Measurements from ENCODE around the gene RAB27A.
"Not testable (repeated sequence)": the region's sequence is repeated elsewhere in the genome, so short reads cannot be mapped to it uniquely, and the experiment has no call there.

RAB27A gene

DNA sequence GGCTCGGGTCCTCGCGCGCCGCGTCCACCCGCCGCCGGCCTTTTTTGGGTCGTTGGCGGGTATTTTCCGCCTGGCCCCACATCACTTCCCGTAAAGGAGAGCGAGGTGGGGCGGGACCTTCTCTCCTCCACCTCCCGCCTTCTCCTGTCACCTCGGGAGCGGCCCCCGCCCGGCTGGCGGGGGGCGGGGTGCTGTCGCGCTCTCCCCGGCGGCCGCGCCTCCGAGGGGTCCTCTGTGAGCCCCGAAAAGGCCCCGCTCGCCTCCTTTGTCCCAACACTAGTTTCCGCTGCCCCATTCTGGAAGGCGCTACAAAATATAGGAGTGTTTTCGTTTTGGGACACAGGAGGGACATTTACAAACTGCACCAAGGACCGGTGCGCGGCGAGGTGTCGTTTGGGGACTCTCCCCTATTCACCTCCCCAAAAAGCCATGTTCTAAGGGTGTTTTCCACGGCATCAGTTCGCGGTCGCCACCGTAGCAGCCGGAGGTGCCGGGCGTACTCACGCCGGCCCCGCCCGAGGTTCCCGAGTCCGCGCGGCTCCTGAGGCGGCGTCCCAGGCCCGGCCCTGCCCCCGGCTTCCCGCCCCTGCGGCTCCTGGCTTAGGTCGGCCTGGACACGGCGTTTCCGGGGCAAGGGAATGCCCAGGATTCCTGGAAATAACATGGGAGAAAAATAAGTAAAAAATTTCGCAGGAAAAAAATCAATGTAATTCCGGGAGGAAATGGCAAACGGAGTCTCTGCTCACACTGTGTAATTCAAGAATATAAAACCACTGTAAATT is at the start of gene RAB27A:
RAB27A (minus strand) TSS at position 68 of the 782 bp plus-strand sequence. CDS start 54,879 bp downstream, outside the sequence.
- peak; percentile 77 for DNase-seq (ENCODE audit: low read depth)

- no peak for DNase-seq (ENCODE audit: low read depth)
Observed at GRCh38 chr15:55337160-55337559, 47.5 kb upstream of the RAB27A start.

DNA sequence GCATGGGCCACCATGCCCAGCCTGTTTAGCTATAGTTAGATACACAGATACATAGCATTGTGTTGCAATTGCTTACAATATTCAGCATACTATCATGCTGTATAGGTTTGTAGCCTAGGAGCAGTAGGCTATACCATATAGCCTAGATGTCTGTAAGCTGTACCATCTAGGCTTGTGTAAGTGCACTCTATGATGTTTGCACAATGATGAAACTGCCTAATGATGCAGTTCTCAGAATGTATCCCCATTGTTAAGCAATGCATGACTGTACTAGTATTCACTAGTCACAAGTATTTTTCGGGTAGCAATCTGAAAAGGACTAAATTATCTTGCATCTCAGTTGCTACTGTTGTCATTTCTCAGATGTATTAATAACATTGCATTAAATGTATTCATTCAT is 45.4 kb upstream of the RAB27A start:
- no peak for DNase-seq (ENCODE audit: low read depth)

DNA sequence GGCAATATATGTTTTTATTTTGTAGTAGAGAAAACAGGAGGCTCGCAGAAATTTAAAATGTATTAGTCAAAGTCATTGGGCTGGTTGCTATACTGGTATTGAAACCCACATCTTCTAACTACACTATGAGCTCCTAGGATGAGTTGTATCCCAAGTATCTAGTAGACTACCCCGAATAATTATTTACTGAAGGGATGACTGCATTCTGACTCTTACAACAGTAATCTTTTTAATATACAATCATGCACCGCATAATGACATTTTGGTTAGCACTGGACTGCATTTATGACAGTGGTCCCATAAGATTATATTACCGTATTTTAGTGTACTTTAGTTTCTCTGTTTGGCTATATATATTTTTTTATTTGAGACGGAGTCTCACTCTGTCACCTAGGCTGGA is 44.8 kb upstream of the RAB27A start:
- no peak for DNase-seq (ENCODE audit: low read depth)

- DNase-seq (ENCODE audit: low read depth), result no peak
Observed at GRCh38 chr15:55327387-55327786, 37.8 kb upstream of the RAB27A start.

DNA sequence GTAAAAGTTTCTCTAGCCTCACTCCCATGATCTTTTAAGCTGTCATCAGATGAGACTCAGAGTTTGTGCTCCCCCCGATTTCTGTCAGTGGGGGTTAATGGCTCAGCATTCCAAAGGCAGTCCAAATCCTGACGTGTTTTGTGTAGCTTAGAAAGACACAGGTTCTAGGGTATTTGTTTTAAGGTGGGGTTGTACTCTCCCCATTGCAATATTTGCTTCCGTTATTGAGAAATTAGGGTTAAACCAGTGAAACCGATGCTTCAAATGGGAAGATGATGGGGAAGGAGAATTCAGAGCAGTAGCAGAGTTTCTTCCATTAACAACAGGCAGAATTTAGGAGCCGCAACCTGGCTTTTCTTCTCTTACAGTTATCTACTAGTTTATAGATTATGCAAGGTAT is 32.9 kb upstream of the RAB27A start:
- DNase-seq (ENCODE audit: low read depth), result no peak

DNA sequence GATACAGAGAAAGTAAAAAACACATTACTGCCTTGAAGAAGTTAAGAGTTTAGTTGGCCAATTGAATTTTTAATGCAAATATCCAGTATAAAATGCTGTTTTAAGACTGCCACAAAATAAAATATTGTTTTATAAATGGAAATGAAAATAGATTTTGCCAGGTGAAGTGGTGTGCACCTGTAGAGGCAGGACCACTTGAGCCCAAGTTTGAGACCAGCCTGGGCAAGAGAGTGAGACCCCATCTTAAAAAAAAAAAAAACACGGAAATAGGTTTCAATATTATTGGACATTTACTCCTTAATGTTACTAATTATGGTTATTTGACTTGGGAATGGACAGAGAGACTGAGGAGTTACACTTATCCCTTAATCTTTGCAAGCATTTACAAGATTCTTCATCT is 31.4 kb upstream of the RAB27A start:
- no peak for DNase-seq (ENCODE audit: low read depth)

DNA sequence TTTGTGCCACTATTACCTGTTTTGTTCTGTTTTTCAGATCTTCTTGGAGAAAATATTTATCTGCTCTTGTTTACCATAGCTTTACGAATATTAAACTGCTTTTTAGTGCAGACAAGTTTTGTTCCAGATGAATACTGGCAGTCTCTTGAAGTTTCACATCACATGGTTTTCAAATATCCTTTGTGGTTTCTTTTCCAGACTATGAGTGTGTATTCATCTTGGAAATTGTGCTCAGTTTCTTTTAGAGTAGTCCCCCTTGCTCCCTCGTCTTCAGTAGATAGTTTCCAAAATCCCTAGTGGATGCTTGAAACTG is 30.6 kb upstream of the RAB27A start:
- no peak for DNase-seq (ENCODE audit: low read depth)

DNA sequence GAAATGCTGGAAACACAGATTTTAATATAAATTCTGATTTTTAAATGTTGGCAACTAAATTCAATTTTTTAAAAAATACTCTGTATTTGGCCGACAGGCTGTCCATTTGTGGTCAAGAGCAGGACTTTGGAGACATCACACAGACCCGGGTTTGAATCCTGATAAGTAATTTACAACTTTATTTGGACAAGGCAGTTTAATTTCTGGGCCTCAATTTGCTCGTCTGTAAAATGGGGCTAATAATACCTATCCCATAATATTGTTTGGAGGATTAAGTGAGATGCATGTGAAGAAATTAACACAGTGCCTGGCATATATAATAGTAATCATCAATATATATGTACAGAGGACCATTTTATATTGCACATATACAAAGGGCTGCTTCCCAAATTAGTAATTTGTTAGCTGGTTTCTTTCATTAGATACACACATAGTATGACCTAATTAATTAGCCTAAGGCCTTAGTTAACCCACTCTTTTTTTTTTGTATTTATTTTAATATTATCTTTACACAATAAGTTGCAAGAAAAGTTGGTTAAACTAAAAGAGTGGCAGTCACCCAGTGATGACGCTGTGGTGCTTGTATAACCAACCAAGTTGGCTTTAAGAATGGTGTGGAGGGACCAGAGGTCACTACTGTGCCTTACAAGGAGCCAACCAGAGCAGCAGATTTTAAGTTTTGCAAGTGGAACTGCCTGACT is 30.1 kb upstream of the RAB27A start:
- peak; percentile 14 for DNase-seq (ENCODE audit: low read depth)

GRCh38 chr15:55318588-55319494 is 29.2 kb upstream of the RAB27A start, which contains the start of the genes PIGB and PIGBOS1:
TSS of gene PIGB (plus strand) at chr15:55319222. CDS start at chr15:55319251, 29 bp downstream.
TSS of gene PIGBOS1 (minus strand) at chr15:55319123. CDS start at chr15:55317792, 1,331 bp downstream.
- peak; percentile 90 for DNase-seq (ENCODE audit: low read depth)

GRCh38 chr15:55302801-55303200 is 13.2 kb upstream of the RAB27A start:
- DNase-seq (ENCODE audit: low read depth), result not testable (repeated sequence)

GRCh38 chr15:55297315-55297714 is 7.7 kb upstream of the RAB27A start:
- DNase-seq (ENCODE audit: low read depth), result no peak

- DNase-seq (ENCODE audit: low read depth), result peak; percentile 77
Observed at GRCh38 chr15:55290528-55291057, 980 bp upstream of the RAB27A start.

DNA sequence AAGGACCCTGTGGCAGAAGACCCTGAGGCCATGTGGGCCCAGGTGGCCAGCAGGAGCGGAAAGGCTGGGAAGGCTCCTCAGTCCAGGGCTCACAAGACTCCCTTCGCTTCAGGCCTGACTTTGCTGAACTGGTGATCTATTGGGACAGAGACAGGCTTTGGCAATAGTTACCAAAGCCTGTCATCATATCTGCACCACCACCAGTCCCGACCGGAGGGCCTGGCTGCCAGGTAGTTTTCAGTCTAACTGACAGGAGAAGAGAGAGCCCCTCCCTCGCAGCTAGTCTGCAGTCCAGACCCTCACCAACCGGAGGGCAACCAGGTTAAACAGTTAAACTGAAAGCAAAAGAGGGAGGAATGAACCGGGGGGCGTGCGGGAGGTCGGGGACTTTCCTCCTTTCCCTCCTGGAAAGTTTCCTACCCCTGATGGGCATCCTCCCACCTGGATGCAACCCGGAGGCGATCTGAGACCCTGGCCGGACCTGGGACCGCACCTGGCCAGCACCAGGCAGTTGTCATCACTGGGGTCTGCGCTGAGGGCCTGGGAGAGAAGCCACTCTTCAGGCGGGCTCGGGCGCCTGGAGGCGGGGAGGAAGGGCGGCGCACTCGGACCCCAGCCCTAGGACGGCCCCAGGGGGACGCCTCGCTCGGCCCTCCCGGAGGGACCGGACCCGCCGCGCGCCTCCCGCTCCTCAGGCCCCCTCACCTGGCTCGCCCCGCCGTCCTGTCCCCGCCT is 435 bp downstream of the RAB27A start:
- DNase-seq (ENCODE audit: low read depth), result peak; percentile 43

- no peak for DNase-seq (ENCODE audit: low read depth)
Observed at GRCh38 chr15:55288006-55288717, 1.5 kb downstream of the RAB27A start.

DNA sequence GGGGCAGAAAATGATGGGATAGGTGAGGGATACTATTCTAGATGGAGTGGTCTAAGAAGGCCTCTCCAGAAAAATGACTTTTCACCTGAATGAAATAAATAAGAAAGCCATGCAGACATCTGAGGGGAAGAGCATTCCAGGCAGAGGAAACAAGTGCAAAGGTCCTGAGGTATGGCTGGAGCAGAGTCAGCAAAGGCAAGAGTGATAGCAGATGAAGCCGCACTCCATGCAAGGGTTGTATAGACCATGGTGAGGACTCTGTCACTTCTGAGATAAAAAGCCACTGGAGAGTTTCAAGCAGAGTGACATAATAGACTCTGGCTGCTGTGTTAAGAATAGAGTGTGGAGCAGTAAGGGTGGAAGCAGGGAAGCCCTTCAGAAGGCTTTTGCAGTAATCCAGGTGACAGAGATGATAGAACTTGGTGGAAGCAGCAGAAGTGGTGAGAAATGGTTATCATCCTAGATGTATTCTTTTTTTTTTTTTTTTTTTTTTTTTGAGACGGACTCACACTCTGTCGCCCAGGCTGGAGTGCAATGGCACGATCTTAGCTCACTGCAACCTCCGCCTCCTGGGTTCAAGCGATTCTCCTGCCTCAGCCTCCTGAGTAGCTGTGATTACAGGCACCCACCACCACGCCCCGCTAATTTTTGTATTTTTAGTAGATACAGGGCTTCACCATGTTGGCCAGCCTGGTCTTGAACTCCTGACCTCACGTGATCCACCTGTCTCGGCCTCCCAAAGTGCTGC is 3.0 kb downstream of the RAB27A start:
- not testable (repeated sequence) for DNase-seq (ENCODE audit: low read depth)

DNA sequence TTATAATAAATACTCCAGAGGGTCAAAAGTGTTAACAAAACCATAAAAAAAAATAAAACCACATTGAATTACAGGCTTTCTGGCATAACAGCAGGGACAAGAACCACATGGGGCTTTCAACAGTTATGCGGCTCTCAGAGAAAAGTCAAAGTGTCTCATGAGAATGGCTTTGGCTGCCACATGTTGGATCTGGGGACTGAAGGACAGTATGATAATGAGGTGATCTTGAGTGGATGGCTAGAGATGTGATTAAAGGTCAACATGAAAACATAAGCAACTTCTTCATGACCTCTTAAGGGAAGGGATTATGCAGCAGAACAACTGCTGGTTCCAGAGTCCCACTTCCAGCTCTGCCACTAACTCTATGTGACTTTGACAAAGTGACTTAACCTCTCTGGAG is 5.2 kb downstream of the RAB27A start:
- DNase-seq (ENCODE audit: low read depth), result no peak

DNA sequence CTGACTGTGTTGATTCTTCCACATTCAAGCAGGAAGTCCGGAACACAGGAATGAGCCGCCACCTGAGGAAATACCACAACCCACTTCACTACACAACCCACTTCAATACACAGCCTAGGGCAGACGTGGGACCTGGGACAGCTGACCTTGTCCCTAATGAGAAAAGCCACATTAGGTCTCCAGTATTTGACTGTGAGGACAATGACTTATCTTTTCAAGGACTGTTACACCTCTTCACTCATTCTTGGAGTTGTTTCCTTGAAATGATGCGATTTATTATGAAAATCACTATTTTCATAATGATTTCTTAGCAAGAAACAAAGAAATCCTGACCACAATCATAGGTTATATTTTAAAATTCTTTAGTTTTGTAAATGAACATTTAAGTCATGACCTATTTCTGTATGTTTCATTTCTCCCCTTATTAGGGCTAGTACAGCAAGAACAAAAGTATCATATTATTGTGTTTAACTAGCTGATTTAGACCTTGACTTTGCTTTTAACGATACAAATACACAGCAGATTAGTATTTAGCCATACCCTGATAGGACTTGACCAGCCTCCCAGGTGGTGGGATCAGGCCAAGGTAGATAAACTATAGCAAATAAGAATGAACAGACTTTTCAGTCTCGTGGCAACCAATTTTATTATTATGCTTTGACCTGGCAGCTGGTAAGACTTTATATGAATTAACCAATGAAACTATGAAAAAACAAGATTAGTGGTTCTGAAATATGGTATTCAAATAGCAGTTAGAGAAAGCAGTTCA is 6.0 kb downstream of the RAB27A start:
- no peak for DNase-seq (ENCODE audit: low read depth)

GRCh38 chr15:55282284-55282833 is 7.3 kb downstream of the RAB27A start:
- peak; percentile 83 for DNase-seq (ENCODE audit: low read depth)
